A549 (cell line): ENCODE measurements around the gene PELI1. TPM values are rescaled to one million over a fixed set of nuclear protein-coding genes. Genes with fewer than 3 reads are reported as not detected.

Experiments used
- ATAC-seq, 2 experiments: fragments of 200-7000 bp in 1 of 2; fragments of >200 bp in 1 of 2; cut with Nextera tagmentation in 1 of 2; cut with Tn5 transposase in 1 of 2; 3 replicates each; pipeline versions ENCODE4 v1.8.0 to v1.9.1; 2018 to 2020; ENCODE audit warnings: mild to moderate bottlenecking in 1 of 2, moderate library complexity in 1 of 2
- CTCF ChIA-PET: fragments of 300-600 bp; sonication (Branson Sonifier 250); formaldehyde crosslinking; extraction: SDS; loops from one replicate; lab custom pipeline; 2021; ENCODE audit warnings: antibody characterized with exemption, inconsistent platforms; lab: Yijun Ruan, JAX
- POLR2A ChIA-PET: fragments of 350-600 bp; formaldehyde crosslinking; extraction: SDS; loops from one replicate; lab custom pipeline; 2021; ENCODE audit warnings: antibody characterized with exemption, inconsistent platforms; lab: Yijun Ruan, JAX
- DNase-seq, 2 experiments: peaks; one replicate each; pipeline versions ENCODE4 v3.0.0 to v3.0.0-alpha.2; 2011 to 2016; ENCODE audit warnings: low read depth in 1 of 2, low spot score in 1 of 2
- FAIRE-seq: peaks from 2 replicates; lab custom pipeline; 2011; peaks lifted over from hg19 to GRCh38; lab: Jason Lieb, UNC
- H3K27ac ChIP-seq, 2 experiments: fragments of >200 bp; sonication (Bioruptor Twin); formaldehyde crosslinking; 3 replicates each; pipeline ENCODE4 v1.5.1; 2016 to 2017
- H3K4me1 ChIP-seq: fragments of >200 bp; sonication (Bioruptor Twin); formaldehyde crosslinking; 3 replicates; pipeline ENCODE4 v1.6.1; 2016
- H3K4me2 ChIP-seq: fragments of >200 bp; sonication (Bioruptor Twin); formaldehyde crosslinking; 3 replicates; pipeline ENCODE4 v1.6.1; 2016
- H3K4me3 ChIP-seq: fragments of >200 bp; sonication (Bioruptor Twin); formaldehyde crosslinking; 3 replicates; pipeline ENCODE4 v1.5.1; 2016
- H3K9me3 ChIP-seq: fragments of >200 bp; sonication (Bioruptor Twin); formaldehyde crosslinking; 3 replicates; pipeline ENCODE4 v1.6.1; 2016
- BHLHE40 ChIP-seq: IDR thresholded peaks from 2 replicates; pipeline ENCODE4 v1.6.1; 2012; ENCODE audit warnings: low read depth, low read length, inconsistent platforms
- CBX2 ChIP-seq: fragments of 200-600 bp; sonication (generic); IDR thresholded peaks from 2 replicates; pipeline ENCODE4 v1.6.1; 2016; ENCODE audit warnings: low read depth, mild to moderate bottlenecking, borderline replicate concordance
- HOXB5 ChIP-seq: fragments of 250-450 bp; sonication (Bioruptor Pico); IDR thresholded peaks from 2 replicates; pipeline ENCODE4 v1.5.0; 2020; ENCODE audit warnings: mild to moderate bottlenecking, moderate library complexity
- JUNB ChIP-seq: fragments of >200 bp; sonication (Bioruptor Twin); formaldehyde crosslinking; IDR thresholded peaks from 2 replicates; pipeline ENCODE4 v1.6.1; 2016
- KDM1A ChIP-seq: fragments of 200-600 bp; sonication (generic); IDR thresholded peaks from 2 replicates; pipeline ENCODE4 v1.6.1; 2016; ENCODE audit warnings: low read depth, mild to moderate bottlenecking
- MAFK ChIP-seq: fragments of 450-650 bp; IDR thresholded peaks from 2 replicates; pipeline ENCODE4 v1.6.1; 2014; ENCODE audit not compliant: partially characterized antibody
- MAX ChIP-seq: IDR thresholded peaks from 2 replicates; pipeline ENCODE4 v1.6.1; 2012
- NFE2L2 ChIP-seq: fragments of 150-350 bp; conservative IDR thresholded peaks from 2 replicates; pipeline ENCODE4 v1.6.1; 2014; ENCODE audit warnings: low read length
- NR3C1 ChIP-seq: fragments of >200 bp; sonication (Bioruptor Twin); formaldehyde crosslinking; IDR thresholded peaks from 3 replicates; pipeline ENCODE4 v1.6.1; 2017
- RARB ChIP-seq: fragments of 250-450 bp; sonication (Bioruptor Pico); IDR thresholded peaks from 2 replicates; pipeline ENCODE4 v1.8.0; 2021; ENCODE audit warnings: mild to moderate bottlenecking, moderate library complexity
- RNF2 ChIP-seq: fragments of 200-600 bp; sonication (generic); IDR thresholded peaks from 2 replicates; pipeline ENCODE4 v1.6.1; 2016; ENCODE audit warnings: low read depth, mild to moderate bottlenecking, antibody characterized with exemption, moderate library complexity, borderline replicate concordance
- SMC3 ChIP-seq: fragments of >200 bp; sonication (Bioruptor Twin); formaldehyde crosslinking; IDR thresholded peaks from 3 replicates; pipeline ENCODE4 v1.6.1; 2018; ENCODE audit warnings: inconsistent platforms
- TP53 ChIP-seq: fragments of 250-450 bp; sonication (Bioruptor Pico); IDR thresholded peaks from 2 replicates; pipeline ENCODE4 v1.5.0; 2021; ENCODE audit warnings: mild to moderate bottlenecking, moderate library complexity
- ZFP36 ChIP-seq: fragments of 450-650 bp; IDR thresholded peaks from 2 replicates; pipeline ENCODE4 v1.6.1; 2014; ENCODE audit warnings: borderline replicate concordance; ENCODE audit not compliant: partially characterized antibody
- ZNF302 ChIP-seq: fragments of 250-450 bp; sonication (Bioruptor Pico); IDR thresholded peaks from 2 replicates; pipeline ENCODE4 v1.9.0; 2021; ENCODE audit warnings: inconsistent platforms, mild to moderate bottlenecking, moderate library complexity
- WGBS: methylation state at CpG from one replicate; pipeline ENCODE4 v1.1.6; 2017; ENCODE audit errors: missing lambda C conversion rate; 5-methylcytosine and 5-hydroxymethylcytosine counted together
- polyA plus RNA-seq, 4 experiments: library from polyadenylated mRNA; depleted of rRNA in 3 of 4; stranded (reverse); fragments of >200 nt; fragmentation: RNase III in 1 of 4; extraction: RNeasy Plus Mini Kit Qiagen cat#74134 plus additional on column Dnase treatment in 1 of 4; gene quantifications; 2 replicates in 3 of 4; 3 replicates in 1 of 4; pipeline ENCODE4 v1.2.3, GENCODE V29; 2011 to 2017

The PELI1 gene
- polyA plus RNA-seq, 2 of the 4 experiments (the other 2 are of a cell fraction), result 2.1 to 5.1 TPM

GRCh38 chr2:64145714-64146113 lies 1.5 kb upstream of the PELI1 start:
- POLR2A ChIA-PET, result no interaction called here
- no peak for FAIRE-seq
- Histone ChIP-seq H3K27ac (no peak overlapping the region), H3K4me1 (no peaks in the 10 kb centered on the region; the same call in 2 of the 3 replicates), H3K4me2 (no peak overlapping the region), H3K9me3 (no peaks in the 10 kb centered on the region), H3K4me3 (no peak overlapping the region)
- ATAC-seq, result no peak
- CTCF ChIA-PET, result no interaction called here
- TF ChIP-seq BHLHE40, result no peak
- no peak for TF ChIP-seq KDM1A
- TF ChIP-seq SMC3, result no peak
- 9% methylated on average over 1 of the region's 1 CpG for WGBS
- DNase-seq, result no peak

GRCh38 chr2:64145119-64145518 lies 899 bp upstream of the PELI1 start:
- Histone ChIP-seq H3K4me2 (peak overlapping the region; percentile 76; the same call in 2 of the 3 replicates), H3K4me3 (no peak overlapping the region; the same call in 2 of the 3 replicates), H3K9me3 (no peaks in the 10 kb centered on the region), H3K27ac (no peak overlapping the region), H3K4me1 (no peaks in the 10 kb centered on the region; the same call in 2 of the 3 replicates)
- ChIA-PET CTCF (no interaction called here), POLR2A (no interaction called here)
- WGBS, result 90% methylated on average over 7 of the region's 7 CpGs
- FAIRE-seq (no peak), DNase-seq (no peak), ATAC-seq (no peak)
- TF ChIP-seq TP53 (no peak), NR3C1 (no peak), JUNB (no peak), ZNF302 (CRISPR knock-in tag) (no peak), CBX2 (no peak), MAFK (no peak)

GRCh38 chr2:64143169-64144056 lies 807 bp downstream of the PELI1 start:
- ChIA-PET CTCF (no interaction called here), POLR2A (interaction anchor here (0.5 to 0.6 kb wide), 2 partner anchors 184 to 774 kb away, joined by 3 to 4 read pairs; no protein-coding TSS in a partner anchor)
- H3K27ac ChIP-seq, result peak overlapping the region; percentile 68 to 81
- H3K4me1 ChIP-seq, result no peaks in the 10 kb centered on the region; the same call in 2 of the 3 replicates
- no peak for FAIRE-seq
- TF ChIP-seq MAX (0 out of 2 replicates have a peak, but pooled peaks have one; percentile 31), ZFP36 (peak; percentile 22), HOXB5 (CRISPR knock-in tag) (no peak)
- H3K4me3 ChIP-seq, result peak overlapping the region; percentile 81
- DNase-seq, result peak; percentile 26 to 28
- no peaks in the 10 kb centered on the region for H3K9me3 ChIP-seq
- ATAC-seq, result peak; percentile 55 to 62
- 3% methylated on average over 39 of the region's 69 CpGs for WGBS
- peak overlapping the region; percentile 76 for H3K4me2 ChIP-seq

- FAIRE-seq, result no peak
- WGBS, result 45% methylated on average over 3 of the region's 3 CpGs
- Histone ChIP-seq H3K4me1 (no peaks in the 10 kb centered on the region; the same call in 2 of the 3 replicates), H3K4me2 (peak overlapping the region; percentile 76), H3K27ac (no peak overlapping the region), H3K9me3 (no peaks in the 10 kb centered on the region), H3K4me3 (peak overlapping the region; percentile 81)
- TF ChIP-seq RNF2 (no peak), NR3C1 (no peak)
- CTCF ChIA-PET, result interaction anchor here (1.2 kb wide), 1 partner anchor 180 kb away, joined by 3 read pairs; no protein-coding TSS in a partner anchor
- POLR2A ChIA-PET, result no interaction called here
- no peak for DNase-seq
- ATAC-seq, result no peak
These were observed 1.5 kb downstream of the PELI1 start for GRCh38 chr2:64142741-64143168.

- no peak overlapping the region for H3K4me2 ChIP-seq
- no peaks in the 10 kb centered on the region for H3K9me3 ChIP-seq
- ChIA-PET POLR2A (interaction anchor here (0.6 kb wide), 1 partner anchor 23 kb away, joined by 3 read pairs; no protein-coding TSS in a partner anchor), CTCF (interaction anchor here (0.6 to 1.2 kb wide), 3 partner anchors 108 to 510 kb away, joined by 3 to 4 read pairs (median 3); no protein-coding TSS in a partner anchor)
- no peaks in the 10 kb centered on the region; the same call in 2 of the 3 replicates for H3K4me1 ChIP-seq
- no peak for TF ChIP-seq RARB
- TF ChIP-seq NFE2L2, result no peak
- H3K27ac ChIP-seq, result no peak overlapping the region
- H3K4me3 ChIP-seq, result no peak overlapping the region
- 61% methylated on average over 2 of the region's 2 CpGs for WGBS
- no peak for DNase-seq
- FAIRE-seq, result no peak
- ATAC-seq, result no peak
These were observed 2.4 kb downstream of the PELI1 start for GRCh38 chr2:64141674-64142405.
